AG04449 (cell line): ENCODE results near the gene SMIM9.

Experiments used
- CTCF ChIA-PET: fragments of 350-600 bp; formaldehyde crosslinking; extraction: SDS; loops from one replicate; lab custom pipeline; 2021; ENCODE audit warnings: antibody characterized with exemption; lab: Yijun Ruan, JAX
- POLR2A ChIA-PET: fragments of 400-600, 350-600 bp; formaldehyde crosslinking; extraction: SDS; loops from one replicate; lab custom pipeline; 2020; ENCODE audit warnings: antibody characterized with exemption, inconsistent platforms; lab: Yijun Ruan, JAX
- DNase-seq: peaks from one replicate; pipeline ENCODE4 v3.0.0-alpha.2; 2010; ENCODE audit warnings: low read depth, low spot score
- H3K4me3 ChIP-seq: 2 replicates; pipeline ENCODE4 v1.5.1; 2011; ENCODE audit warnings: low read depth, mild to moderate bottlenecking, control low read depth, low read length
- CTCF ChIP-seq: IDR thresholded peaks from one replicate; pipeline ENCODE4 v1.5.1; 2011; ENCODE audit warnings: mild to moderate bottlenecking, moderate library complexity, low read length, control low read depth, inconsistent platforms; ENCODE audit not compliant: insufficient read depth; ENCODE audit errors: missing control alignments

SMIM9 gene

GRCh38 chrX:154815274-154815818 is 19.1 kb downstream of the SMIM9 start:
- ChIA-PET CTCF (no interaction called here), POLR2A (no interaction called here)
- no peak for TF ChIP-seq CTCF
- H3K4me3 ChIP-seq = no peak overlapping the region
- DNase-seq = peak; percentile 10

- no peak for TF ChIP-seq CTCF
- H3K4me3 ChIP-seq = no peak overlapping the region
- ChIA-PET POLR2A (no interaction called here), CTCF (no interaction called here)
- no peak for DNase-seq
Observed at GRCh38 chrX:154813801-154814200, 20.7 kb downstream of the SMIM9 start.

GRCh38 chrX:154812341-154813101 is 21.9 kb downstream of the SMIM9 start:
- no peak for DNase-seq
- TF ChIP-seq CTCF = no peak
- ChIA-PET CTCF (no interaction called here), POLR2A (no interaction called here)
- H3K4me3 ChIP-seq = no peak overlapping the region

GRCh38 chrX:154809939-154810665 is 24.4 kb downstream of the SMIM9 start:
- DNase-seq = no peak
- ChIA-PET CTCF (no interaction called here), POLR2A (no interaction called here)
- H3K4me3 ChIP-seq = no peak overlapping the region
- TF ChIP-seq CTCF = no peak

- POLR2A ChIA-PET = no interaction called here
- CTCF ChIA-PET = no interaction called here
- DNase-seq = no peak
- no peak for TF ChIP-seq CTCF
- H3K4me3 ChIP-seq = no peak overlapping the region
Observed at GRCh38 chrX:154806837-154807501, 27.5 kb downstream of the SMIM9 start.
